Peyer's patch (tissue), 4 donors: ENCODE data around the gene XPA.

Experiments
- CTCF ChIP-seq, 6 experiments: fragments of 450-650 bp in 4 of 6; fragments of 200-600 bp in 2 of 6; sonication (generic) in 1 of 6; IDR thresholded peaks; one replicate each; pipeline ENCODE4 v1.5.1; 2017 to 2019; ENCODE audit warnings: antibody characterized with exemption in 6 of 6, mild to moderate bottlenecking in 3 of 6, moderate library complexity in 1 of 6
- POLR2A ChIP-seq, 2 donors: fragments of 450-650 bp; IDR thresholded peaks; one replicate each; pipeline ENCODE4 v1.5.1; 2017; ENCODE audit warnings: antibody characterized with exemption in 2 of 2, mild to moderate bottlenecking in 2 of 2, moderate library complexity in 2 of 2

- no peak for TF ChIP-seq POLR2A (IDR thresholded peaks at IDR 0.05)
- no peak for TF ChIP-seq CTCF (IDR thresholded peaks at IDR 0.05)
Measured at GRCh38 chr9:97640325-97640724, 56.8 kb downstream of the XPA start.
